ENCODE data around the gene ANTKMT. TPM values are rescaled to one million over a fixed set of nuclear protein-coding genes. Genes with fewer than 3 reads are reported as not detected.

Gene ANTKMT
- total and polyA plus RNA-seq, 4 donors: 14.0 to 29.7 (median 19.7) TPM

DNA sequence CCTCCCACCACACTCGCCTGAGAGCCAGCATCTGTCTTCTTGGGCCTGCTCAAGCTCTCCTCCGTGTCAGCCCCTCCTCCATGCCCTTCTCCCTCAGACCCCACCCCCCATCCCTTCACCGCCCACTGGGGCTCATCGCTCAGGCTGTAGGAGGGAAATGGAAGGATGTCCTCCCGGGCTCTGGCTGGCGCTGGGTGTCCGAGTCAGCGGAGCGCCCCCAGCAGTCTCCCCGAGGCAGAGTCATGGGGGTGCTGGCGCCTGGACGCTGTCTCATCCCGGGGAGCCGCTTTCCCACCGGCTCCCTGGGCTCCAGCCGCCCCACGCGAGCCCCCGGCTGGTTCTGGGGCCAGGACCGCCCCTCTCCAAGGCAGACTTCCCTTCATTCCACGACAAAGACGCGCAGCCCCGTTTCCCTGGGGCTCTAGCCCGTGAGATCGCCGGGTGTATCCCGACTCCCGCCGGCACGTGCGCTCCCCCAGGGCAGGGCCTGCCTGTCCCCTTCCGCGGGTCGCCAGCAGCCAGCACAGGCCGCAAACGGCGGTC is 428 bp upstream of the ANTKMT start:
- Histone ChIP-seq H3K9me3 (ENCODE audit: control insufficient read depth in 4 of 4, low read length in 3 of 4) (no peaks in the 10 kb centered on the region), H3K4me3 (ENCODE audit: low read depth in 1 of 3, low read length in 3 of 3) (peak overlapping the region; percentile 73 to 86 (median 82)), H3K36me3 (ENCODE audit: control insufficient read depth in 4 of 4, insufficient read depth in 3 of 4, low read depth in 1 of 4, low read length in 3 of 4) (peaks cover 0 to 2% (median 0%) of the 10 kb centered on the region in 4 donors), H3K9ac (ENCODE audit: low read depth in 1 of 2, low read length in 2 of 2) (peak overlapping the region in 1 of 2 donors; percentile 87), H3K4me1 (ENCODE audit: control insufficient read depth in 4 of 4, insufficient read depth in 4 of 4, low read length in 3 of 4) (peaks cover 22 to 39% (median 31%) of the 10 kb centered on the region in 4 donors), H3K27me3 (ENCODE audit: control insufficient read depth in 4 of 4, insufficient read depth in 4 of 4, low read length in 3 of 4) (no peaks in the 10 kb centered on the region), H3K27ac (ENCODE audit: low read depth in 1 of 2, low read length in 2 of 2) (peak overlapping the region; percentile 53 to 84)
- DNase-seq (ENCODE audit: low spot score): no peak
- no peak for TF ChIP-seq TAF1 (conservative IDR thresholded peaks at IDR 0.05)
- no peak for TF ChIP-seq FOXA1 (IDR thresholded peaks at IDR 0.05)
- TF ChIP-seq, protein P1, sequence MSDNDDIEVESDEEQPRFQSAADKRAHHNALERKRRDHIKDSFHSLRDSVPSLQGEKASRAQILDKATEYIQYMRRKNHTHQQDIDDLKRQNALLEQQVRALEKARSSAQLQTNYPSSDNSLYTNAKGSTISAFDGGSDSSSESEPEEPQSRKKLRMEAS (IDR thresholded peaks at IDR 0.05): no peak
- no peak for TF ChIP-seq EGR1 (IDR thresholded peaks at IDR 0.05; ENCODE audit: low read depth in 2 of 2)
- no peak for TF ChIP-seq JUND (IDR thresholded peaks at IDR 0.05)
- no peak for TF ChIP-seq RAD21 (IDR thresholded peaks at IDR 0.05)
- no peak for TF ChIP-seq RXRA (IDR thresholded peaks at IDR 0.05)
- TF ChIP-seq, protein P2, sequence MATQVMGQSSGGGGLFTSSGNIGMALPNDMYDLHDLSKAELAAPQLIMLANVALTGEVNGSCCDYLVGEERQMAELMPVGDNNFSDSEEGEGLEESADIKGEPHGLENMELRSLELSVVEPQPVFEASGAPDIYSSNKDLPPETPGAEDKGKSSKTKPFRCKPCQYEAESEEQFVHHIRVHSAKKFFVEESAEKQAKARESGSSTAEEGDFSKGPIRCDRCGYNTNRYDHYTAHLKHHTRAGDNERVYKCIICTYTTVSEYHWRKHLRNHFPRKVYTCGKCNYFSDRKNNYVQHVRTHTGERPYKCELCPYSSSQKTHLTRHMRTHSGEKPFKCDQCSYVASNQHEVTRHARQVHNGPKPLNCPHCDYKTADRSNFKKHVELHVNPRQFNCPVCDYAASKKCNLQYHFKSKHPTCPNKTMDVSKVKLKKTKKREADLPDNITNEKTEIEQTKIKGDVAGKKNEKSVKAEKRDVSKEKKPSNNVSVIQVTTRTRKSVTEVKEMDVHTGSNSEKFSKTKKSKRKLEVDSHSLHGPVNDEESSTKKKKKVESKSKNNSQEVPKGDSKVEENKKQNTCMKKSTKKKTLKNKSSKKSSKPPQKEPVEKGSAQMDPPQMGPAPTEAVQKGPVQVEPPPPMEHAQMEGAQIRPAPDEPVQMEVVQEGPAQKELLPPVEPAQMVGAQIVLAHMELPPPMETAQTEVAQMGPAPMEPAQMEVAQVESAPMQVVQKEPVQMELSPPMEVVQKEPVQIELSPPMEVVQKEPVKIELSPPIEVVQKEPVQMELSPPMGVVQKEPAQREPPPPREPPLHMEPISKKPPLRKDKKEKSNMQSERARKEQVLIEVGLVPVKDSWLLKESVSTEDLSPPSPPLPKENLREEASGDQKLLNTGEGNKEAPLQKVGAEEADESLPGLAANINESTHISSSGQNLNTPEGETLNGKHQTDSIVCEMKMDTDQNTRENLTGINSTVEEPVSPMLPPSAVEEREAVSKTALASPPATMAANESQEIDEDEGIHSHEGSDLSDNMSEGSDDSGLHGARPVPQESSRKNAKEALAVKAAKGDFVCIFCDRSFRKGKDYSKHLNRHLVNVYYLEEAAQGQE (IDR thresholded peaks at IDR 0.05): no peak
- under 1% methylated on average over 38 of the region's 38 CpGs for WGBS

DNA sequence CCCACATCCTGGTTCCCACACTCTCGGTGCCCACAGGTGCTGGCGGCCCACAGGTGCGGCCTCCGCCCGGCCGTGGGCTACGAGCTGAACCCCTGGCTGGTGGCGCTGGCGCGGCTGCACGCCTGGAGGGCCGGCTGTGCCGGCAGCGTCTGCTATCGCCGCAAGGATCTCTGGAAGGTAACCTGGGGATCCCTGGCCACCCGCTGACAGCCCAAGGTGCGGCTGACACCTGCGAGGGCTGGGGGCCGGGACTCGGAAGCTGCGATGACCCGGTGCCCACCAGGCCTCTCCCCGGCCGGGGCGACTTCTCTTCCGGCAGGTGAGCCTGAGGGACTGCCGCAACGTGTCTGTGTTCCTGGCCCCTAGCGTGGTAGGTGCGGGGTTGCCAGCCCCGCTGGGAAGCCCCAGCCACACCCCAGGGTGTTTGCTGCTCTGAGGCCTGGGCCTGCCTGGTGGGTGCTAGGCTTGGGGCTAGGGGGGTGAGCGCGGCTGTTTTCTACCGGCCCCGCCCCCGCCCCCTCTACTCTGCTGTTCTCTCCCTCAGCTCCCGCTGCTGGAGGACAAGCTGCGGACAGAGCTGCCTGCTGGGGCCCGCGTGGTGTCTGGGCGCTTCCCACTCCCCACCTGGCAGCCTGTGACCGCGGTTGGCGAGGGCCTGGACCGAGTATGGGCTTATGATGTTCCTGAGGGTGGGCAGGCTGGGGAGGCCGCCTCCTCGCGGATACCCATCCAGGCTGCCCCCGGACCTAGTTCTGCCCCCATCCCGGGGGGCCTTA is 1.0 kb downstream of the ANTKMT start:
- no peak overlapping the region for H3K27ac ChIP-seq (ENCODE audit: low read depth in 1 of 2, low read length in 2 of 2)
- TF ChIP-seq RXRA (IDR thresholded peaks at IDR 0.05) (no peak), HNF4G (IDR thresholded peaks at IDR 0.05) (no peak), SP1 (IDR thresholded peaks at IDR 0.05) (no peak), FOXA2 (IDR thresholded peaks at IDR 0.05) (no peak), YY1 (IDR thresholded peaks at IDR 0.05) (no peak), JUND (IDR thresholded peaks at IDR 0.05) (no peak), GABPA (IDR thresholded peaks at IDR 0.05 in 1 of 2, conservative IDR thresholded peaks at IDR 0.05 in 1 of 2) (no peak), FOXA1 (IDR thresholded peaks at IDR 0.05) (no peak), TAF1 (conservative IDR thresholded peaks at IDR 0.05) (no peak), EGR1 (IDR thresholded peaks at IDR 0.05; ENCODE audit: low read depth in 2 of 2) (no peak), RAD21 (IDR thresholded peaks at IDR 0.05) (no peak), NR2F2 (IDR thresholded peaks at IDR 0.05) (no peak), HNF4A (conservative IDR thresholded peaks at IDR 0.05) (no peak)
- TF ChIP-seq, protein P3, sequence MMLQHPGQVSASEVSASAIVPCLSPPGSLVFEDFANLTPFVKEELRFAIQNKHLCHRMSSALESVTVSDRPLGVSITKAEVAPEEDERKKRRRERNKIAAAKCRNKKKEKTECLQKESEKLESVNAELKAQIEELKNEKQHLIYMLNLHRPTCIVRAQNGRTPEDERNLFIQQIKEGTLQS (IDR thresholded peaks at IDR 0.05): no peak
- TF ChIP-seq, protein P1 (IDR thresholded peaks at IDR 0.05): no peak
- TF ChIP-seq, protein P4, sequence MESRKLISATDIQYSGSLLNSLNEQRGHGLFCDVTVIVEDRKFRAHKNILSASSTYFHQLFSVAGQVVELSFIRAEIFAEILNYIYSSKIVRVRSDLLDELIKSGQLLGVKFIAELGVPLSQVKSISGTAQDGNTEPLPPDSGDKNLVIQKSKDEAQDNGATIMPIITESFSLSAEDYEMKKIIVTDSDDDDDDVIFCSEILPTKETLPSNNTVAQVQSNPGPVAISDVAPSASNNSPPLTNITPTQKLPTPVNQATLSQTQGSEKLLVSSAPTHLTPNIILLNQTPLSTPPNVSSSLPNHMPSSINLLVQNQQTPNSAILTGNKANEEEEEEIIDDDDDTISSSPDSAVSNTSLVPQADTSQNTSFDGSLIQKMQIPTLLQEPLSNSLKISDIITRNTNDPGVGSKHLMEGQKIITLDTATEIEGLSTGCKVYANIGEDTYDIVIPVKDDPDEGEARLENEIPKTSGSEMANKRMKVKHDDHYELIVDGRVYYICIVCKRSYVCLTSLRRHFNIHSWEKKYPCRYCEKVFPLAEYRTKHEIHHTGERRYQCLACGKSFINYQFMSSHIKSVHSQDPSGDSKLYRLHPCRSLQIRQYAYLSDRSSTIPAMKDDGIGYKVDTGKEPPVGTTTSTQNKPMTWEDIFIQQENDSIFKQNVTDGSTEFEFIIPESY (IDR thresholded peaks at IDR 0.05): no peak
- no peak for DNase-seq (ENCODE audit: low spot score)
- peak overlapping the region in 2 of 3 donors; percentile 73 to 86 for H3K4me3 ChIP-seq (ENCODE audit: low read depth in 1 of 3, low read length in 3 of 3)
- WGBS: 90% methylated on average over 51 of the region's 51 CpGs
- peaks cover 8 to 28% (median 20%) of the 10 kb centered on the region in 4 donors for H3K4me1 ChIP-seq (ENCODE audit: control insufficient read depth in 4 of 4, insufficient read depth in 4 of 4, low read length in 3 of 4)
- H3K36me3 ChIP-seq (ENCODE audit: control insufficient read depth in 4 of 4, insufficient read depth in 3 of 4, low read depth in 1 of 4, low read length in 3 of 4): no peaks in the 10 kb centered on the region
- H3K9ac ChIP-seq (ENCODE audit: low read depth in 1 of 2, low read length in 2 of 2): no peak overlapping the region
- no peaks in the 10 kb centered on the region for H3K9me3 ChIP-seq (ENCODE audit: control insufficient read depth in 4 of 4, low read length in 3 of 4)
- H3K27me3 ChIP-seq (ENCODE audit: control insufficient read depth in 4 of 4, insufficient read depth in 4 of 4, low read length in 3 of 4): no peaks in the 10 kb centered on the region

Data from liver (tissue), 9 donors.